H1 (cell line): ENCODE data around the gene POU6F2. TPM values are rescaled to one million over a fixed set of nuclear protein-coding genes. Genes with fewer than 3 reads are reported as not detected.

Experiments used
- CTCF ChIA-PET: fragments of 300-600 bp; sonication (Branson Sonifier 250); formaldehyde crosslinking; loops from one replicate; lab custom pipeline; 2021; ENCODE audit not compliant: partially characterized antibody; lab: Charles Lee
- POLR2A ChIA-PET: fragments of 300-600 bp; sonication (Branson Sonifier 250); formaldehyde crosslinking; loops from one replicate; lab custom pipeline; 2021; ENCODE audit warnings: inconsistent platforms; ENCODE audit not compliant: partially characterized antibody; lab: Charles Lee
- DNase-seq, 2 experiments: peaks; one replicate each; pipeline versions ENCODE4 v3.0.0 to v3.0.0-alpha.2; 2010 to 2022; ENCODE audit warnings: low spot score in 2 of 2, low read depth in 1 of 2, mixed read lengths in 1 of 2
- FAIRE-seq: peaks from 2 replicates; lab custom pipeline; 2011; peaks lifted over from hg19 to GRCh38; lab: Jason Lieb, UNC
- H2AFZ ChIP-seq: 2 replicates; pipeline ENCODE4 v1.8.1; 2012; ENCODE audit warnings: low read length, inconsistent platforms
- H2AK5ac ChIP-seq: 2 replicates; pipeline ENCODE4 v1.6.1; 2013; ENCODE audit warnings: low read depth, low read length
- H2BK120ac ChIP-seq: replicated peaks from 2 replicates; pipeline ENCODE3; 2013; ENCODE audit warnings: low read depth, low read length, inconsistent platforms
- H2BK12ac ChIP-seq: 2 replicates; pipeline ENCODE4 v1.6.1; 2013; ENCODE audit warnings: low read depth, low read length
- H2BK15ac ChIP-seq: 2 replicates; pipeline ENCODE4 v1.6.1; 2013; ENCODE audit warnings: low read length
- H2BK20ac ChIP-seq: 2 replicates; pipeline ENCODE4 v1.6.1; 2013; ENCODE audit warnings: low read length
- H2BK5ac ChIP-seq: 2 replicates; pipeline ENCODE4 v1.6.1; 2013; ENCODE audit warnings: low read depth, low read length
- H3K14ac ChIP-seq: 2 replicates; pipeline ENCODE4 v1.6.1; 2013; ENCODE audit warnings: inconsistent platforms; ENCODE audit not compliant: insufficient read length
- H3K18ac ChIP-seq: 2 replicates; pipeline ENCODE4 v1.6.1; 2013; ENCODE audit warnings: low read length; ENCODE audit errors: extremely low read depth
- H3K23ac ChIP-seq: 2 replicates; pipeline ENCODE4 v1.6.1; 2013; ENCODE audit warnings: inconsistent platforms; ENCODE audit not compliant: insufficient read length
- H3K23me2 ChIP-seq: 2 replicates; pipeline ENCODE4 v1.6.1; 2013; ENCODE audit warnings: low read depth, low read length
- H3K27ac ChIP-seq: 2 replicates; pipeline ENCODE4 v1.6.1; 2011; ENCODE audit warnings: low read depth, low read length, inconsistent platforms
- H3K27me3 ChIP-seq, 4 experiments: replicated peaks in 1 of 4; 1 replicate in 1 of 4; 2 replicates in 3 of 4; pipeline versions ENCODE4 v1.6.1 to v1.8.1; 2011 to 2013; ENCODE audit warnings: low read length in 3 of 4, mild to moderate bottlenecking in 3 of 4, inconsistent platforms in 2 of 4, mixed read lengths in 2 of 4, moderate library complexity in 1 of 4; ENCODE audit not compliant: control insufficient read depth in 3 of 4, insufficient read depth in 3 of 4; ENCODE audit errors: extremely low read depth in 1 of 4
- H3K36me3 ChIP-seq, 4 experiments: 2 replicates each; pipeline versions ENCODE4 v1.6.1 to v1.8.1; 2011 to 2013; ENCODE audit warnings: mild to moderate bottlenecking in 4 of 4, low read length in 3 of 4, moderate library complexity in 2 of 4, control low read depth in 1 of 4, inconsistent platforms in 1 of 4; ENCODE audit not compliant: insufficient read depth in 4 of 4, control insufficient read depth in 2 of 4
- H3K4ac ChIP-seq: replicated peaks from 2 replicates; pipeline ENCODE3; 2013; ENCODE audit warnings: low read length, low read depth, mixed read lengths, inconsistent platforms; ENCODE audit not compliant: insufficient read length
- H3K4me1 ChIP-seq, 4 experiments: replicated peaks in 1 of 4; 1 replicate in 1 of 4; 2 replicates in 3 of 4; pipeline versions ENCODE4 v1.6.1 to v1.8.1; 2011 to 2013; ENCODE audit warnings: low read length in 3 of 4, inconsistent platforms in 2 of 4, mixed read lengths in 1 of 4; ENCODE audit not compliant: insufficient read depth in 4 of 4, control insufficient read depth in 3 of 4
- H3K4me2 ChIP-seq, 2 experiments: 2 replicates each; pipeline versions ENCODE4 v1.6.1 to v1.8.1; 2011 to 2013; ENCODE audit warnings: low read depth in 2 of 2, low read length in 2 of 2, control low read depth in 1 of 2, inconsistent platforms in 1 of 2, mild to moderate bottlenecking in 1 of 2; ENCODE audit not compliant: insufficient read depth in 1 of 2
- H3K4me3 ChIP-seq, 4 experiments: fragments of 200-600, 300-600 bp in 1 of 4; sonication (generic), shearing (Covaris generic), sonication (Bioruptor Twin) in 1 of 4; 2 replicates each; pipeline versions ENCODE4 v1.5.1 to v1.8.1; 2011 to 2016; ENCODE audit warnings: low read length in 4 of 4, low read depth in 3 of 4, control low read depth in 2 of 4, inconsistent platforms in 2 of 4, mild to moderate bottlenecking in 2 of 4, mixed read lengths in 1 of 4, moderate library complexity in 1 of 4; ENCODE audit not compliant: insufficient read depth in 2 of 4; ENCODE audit errors: extremely low read depth in 1 of 4
- H3K56ac ChIP-seq: replicated peaks from 2 replicates; pipeline ENCODE3; 2013; ENCODE audit warnings: low read depth, mild to moderate bottlenecking, mixed read lengths, low read length, inconsistent platforms; ENCODE audit not compliant: insufficient read length
- H3K79me1 ChIP-seq: 2 replicates; pipeline ENCODE4 v1.6.1; 2013; ENCODE audit warnings: low read depth, low read length, control low read depth
- H3K79me2 ChIP-seq, 2 experiments: 2 replicates each; pipeline versions ENCODE4 v1.6.1 to v1.8.1; 2012 to 2013; ENCODE audit warnings: low read length in 2 of 2, mild to moderate bottlenecking in 2 of 2, inconsistent platforms in 1 of 2; ENCODE audit not compliant: insufficient read depth in 2 of 2, control insufficient read depth in 1 of 2
- H3K9ac ChIP-seq, 4 experiments: replicated peaks in 1 of 4; 1 replicate in 1 of 4; 2 replicates in 3 of 4; pipeline versions ENCODE4 v1.6.1 to v1.8.1; 2011 to 2013; ENCODE audit warnings: low read depth in 3 of 4, low read length in 3 of 4, control low read depth in 2 of 4, mild to moderate bottlenecking in 2 of 4, moderate library complexity in 2 of 4, inconsistent platforms in 1 of 4; ENCODE audit errors: extremely low read depth in 1 of 4
- H3K9me3 ChIP-seq, 2 experiments: 2 replicates each; pipeline versions ENCODE4 v1.6.1 to v1.8.1; 2012 to 2013; ENCODE audit warnings: mild to moderate bottlenecking in 2 of 2, moderate library complexity in 2 of 2, control low read depth in 1 of 2, inconsistent platforms in 1 of 2, low read depth in 1 of 2, low read length in 1 of 2, mixed read lengths in 1 of 2; ENCODE audit not compliant: insufficient read depth in 2 of 2
- H4K20me1 ChIP-seq, 2 experiments: replicated peaks in 1 of 2; 2 replicates each; pipeline versions ENCODE3 to v1.8.1; 2011 to 2013; ENCODE audit warnings: inconsistent platforms in 2 of 2, low read length in 2 of 2, mild to moderate bottlenecking in 1 of 2; ENCODE audit not compliant: insufficient read depth in 2 of 2, control insufficient read depth in 1 of 2
- H4K5ac ChIP-seq: 2 replicates; pipeline ENCODE4 v1.6.1; 2013; ENCODE audit warnings: low read length, low read depth, mixed read lengths, inconsistent platforms; ENCODE audit not compliant: insufficient read length
- H4K8ac ChIP-seq: 2 replicates; pipeline ENCODE4 v1.8.0; 2013; ENCODE audit warnings: mild to moderate bottlenecking, moderate library complexity, low read length, inconsistent platforms; ENCODE audit not compliant: insufficient read depth; ENCODE audit errors: extremely low read depth
- H4K91ac ChIP-seq: replicated peaks from 2 replicates; pipeline ENCODE3; 2013; ENCODE audit warnings: low read length, mixed read lengths, inconsistent platforms; ENCODE audit not compliant: insufficient read length
- WGBS, 2 experiments: shearing (Covaris generic) in 1 of 2; methylation state at CpG; one replicate each; pipeline versions ENCODE4 v1.1.6 to v1.1.7; 2013 to 2015; ENCODE audit warnings: low lambda C conversion rate in 2 of 2, mixed read lengths in 2 of 2, inconsistent platforms in 1 of 2, low coverage in 1 of 2, missing lambda C conversion rate in 1 of 2; ENCODE audit not compliant: insufficient replicate concordance in 2 of 2, insufficient coverage in 1 of 2, insufficient read length in 1 of 2; ENCODE audit errors: extremely low coverage in 1 of 2, missing lambda C conversion rate in 1 of 2; 5-methylcytosine and 5-hydroxymethylcytosine counted together
- polyA plus RNA-seq, 7 experiments: library from polyadenylated mRNA; depleted of rRNA in 3 of 7; stranded (reverse) in 5 of 7; unstranded in 2 of 7; fragments of >200 nt in 5 of 7; fragments of 200-250 nt in 2 of 7; gene quantifications; 1 replicate in 5 of 7; 2 replicates in 1 of 7; 4 replicates in 1 of 7; pipeline versions ENCODE4 v1.2.1 to v1.2.3, GENCODE V29; 2011 to 2013; ENCODE audit warnings: missing spikeins in 2 of 7, mixed read lengths in 2 of 7
- total RNA-seq: library from RNA; stranded (reverse); fragmentation: NEBNext Ultra II Directional; extraction: Animal tissue kit (Norgen Biotek cat#: 25700); gene quantifications from 2 replicates; pipeline ENCODE4 v1.2.1, GENCODE V29; 2021

Gene POU6F2
- total and polyA plus RNA-seq, 2 of the 8 experiments (the other 6 are each of a cell fraction or from before 2014, with no cell fraction given): 1.1 to 2.0 TPM

GRCh38 chr7:39145283-39145682, 167.6 kb downstream of the POU6F2 start:
- Histone ChIP-seq H3K4me2 (no peak overlapping the region), H3K23me2 (no peaks in the 10 kb centered on the region), H4K8ac (no peak overlapping the region), H2BK20ac (no peak overlapping the region), H3K27me3 (no peaks in the 10 kb centered on the region), H3K9me3 (peaks cover 0 to 1% of the 10 kb centered on the region in 2 experiments; a peak in 1 of 4 replicates), H3K18ac (no peak overlapping the region), H3K9ac (no peak overlapping the region), H3K36me3 (no peaks in the 10 kb centered on the region), H3K14ac (no peak overlapping the region), H2BK5ac (no peak overlapping the region), H3K4me3 (no peak overlapping the region), H2BK15ac (no peak overlapping the region), H3K79me1 (no peaks in the 10 kb centered on the region), H3K4ac (no peak overlapping the region), H2AFZ (no peak overlapping the region), H4K20me1 (no peaks in the 10 kb centered on the region), H2BK12ac (no peak overlapping the region), H3K23ac (no peak overlapping the region), H2BK120ac (no peak overlapping the region), H2AK5ac (no peak overlapping the region), H3K79me2 (no peaks in the 10 kb centered on the region), H3K56ac (no peak overlapping the region), H4K91ac (no peak overlapping the region), H3K4me1 (no peaks in the 10 kb centered on the region), H3K27ac (no peak overlapping the region), H4K5ac (no peak overlapping the region)
- 95% methylated on average over 3 of the region's 3 CpGs; no CpG with 5 or more reads in 1 of the 2 experiments for WGBS, 2 experiments
- ChIA-PET CTCF (interaction anchor here (1.0 kb wide), 1 partner anchor 485 kb away, joined by 4 read pairs; no protein-coding TSS in a partner anchor), POLR2A (no interaction called here)
- DNase-seq (no peak), FAIRE-seq (no peak)
